ENCODE measurements around the gene CDH5.
"Not testable (repeated sequence)": the region's sequence is repeated elsewhere in the genome, so short reads cannot be mapped to it uniquely, and the experiment has no call there.

Gene CDH5

DNA sequence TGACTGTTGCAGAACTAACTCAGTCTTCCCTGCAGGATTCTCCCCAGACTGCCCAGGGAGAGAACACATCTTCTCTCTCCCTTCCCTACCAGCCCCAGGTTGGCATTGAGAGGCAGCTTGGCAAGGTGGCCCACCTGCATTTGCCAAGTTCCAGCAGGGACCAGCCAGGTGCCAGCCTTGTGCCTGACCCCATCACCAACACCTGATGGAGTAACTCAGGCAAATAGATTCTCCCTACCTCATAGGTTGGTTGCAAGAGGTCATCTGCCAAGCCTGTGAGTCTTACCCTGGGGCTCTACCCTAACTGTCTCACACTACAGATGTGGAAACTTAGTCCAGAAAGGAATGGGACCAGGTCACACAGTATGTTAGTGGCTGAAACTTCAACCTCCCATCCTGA, 81.0 kb downstream of the CDH5 start:
- H3K9ac ChIP-seq (ENCODE audit: low read depth, low read length): no peak overlapping the region
- 0 out of 2 replicates have a peak, but pooled peaks cover 5% of the 10 kb centered on the region for H3K4me1 ChIP-seq (ENCODE audit: insufficient read depth, low read length)
- no peaks in the 10 kb centered on the region for H3K36me3 ChIP-seq (ENCODE audit: insufficient read depth, low read length)
- no peaks in the 10 kb centered on the region for H3K9me3 ChIP-seq (ENCODE audit: control insufficient read depth, insufficient read depth, low read length)

DNA sequence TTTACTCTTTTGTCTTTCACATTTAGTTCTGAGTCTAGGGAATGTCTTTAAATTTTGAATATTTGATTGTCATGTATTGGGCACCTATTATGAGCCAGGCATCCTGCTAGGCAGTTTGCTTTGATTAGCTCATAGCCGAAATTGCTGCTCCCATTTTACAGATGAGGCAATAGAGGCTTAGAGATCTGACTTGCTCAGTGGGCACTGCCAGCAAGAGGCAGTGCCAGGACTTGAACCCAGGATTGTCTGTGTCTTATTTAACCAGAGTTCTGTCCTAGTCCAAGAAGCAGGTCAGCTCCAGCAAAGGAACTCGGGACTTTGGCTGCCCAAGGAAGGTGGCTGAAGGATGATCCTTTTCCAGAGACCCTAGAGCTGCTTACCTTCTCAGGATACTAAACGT, 85.1 kb downstream of the CDH5 start:
- no peaks in the 10 kb centered on the region for H3K9me3 ChIP-seq (ENCODE audit: control insufficient read depth, insufficient read depth, low read length)
- no peak overlapping the region for H3K9ac ChIP-seq (ENCODE audit: low read depth, low read length)
- no peaks in the 10 kb centered on the region for H3K36me3 ChIP-seq (ENCODE audit: insufficient read depth, low read length)
- H3K4me1 ChIP-seq (ENCODE audit: insufficient read depth, low read length): no peaks in the 10 kb centered on the region

DNA sequence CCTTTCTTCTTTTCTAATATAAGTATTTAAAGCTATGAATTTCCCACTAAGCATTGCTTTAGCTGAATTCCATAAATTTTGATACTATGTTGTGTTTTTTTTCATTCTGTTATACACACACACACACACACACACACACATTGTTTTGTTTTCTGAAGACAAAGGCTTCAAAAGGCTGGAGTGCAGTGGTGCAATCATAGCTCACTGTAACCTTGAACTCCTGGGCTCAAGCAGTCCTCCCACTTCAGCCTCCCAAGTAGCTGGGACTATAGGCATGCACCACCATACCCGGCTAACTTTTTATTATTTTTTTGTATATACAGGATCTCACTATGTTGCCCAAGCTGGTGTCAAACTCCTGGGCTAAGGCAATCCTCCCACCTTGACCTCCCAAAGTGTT, 86.7 kb downstream of the CDH5 start:
- H3K9me3 ChIP-seq (ENCODE audit: control insufficient read depth, insufficient read depth, low read length); H3K4me1 ChIP-seq (ENCODE audit: insufficient read depth, low read length); H3K9ac ChIP-seq (ENCODE audit: low read depth, low read length); H3K36me3 ChIP-seq (ENCODE audit: insufficient read depth, low read length): not testable (repeated sequence)

All from ES-I3 (cell line).